Kidney glomerular epithelial cell (primary cell): ENCODE results near the gene ADCK1.
"Not testable (repeated sequence)": the region's sequence is repeated elsewhere in the genome, so short reads cannot be mapped to it uniquely, and the experiment has no call there.

Experiments
- DNase-seq: peaks from one replicate; lab custom pipeline; 2025; lab: John Stamatoyannopoulos, UW

The ADCK1 gene

GRCh38 chr14:77955816-77956484 lies 156.0 kb downstream of the ADCK1 start:
- no peak for DNase-seq

- DNase-seq: not testable (repeated sequence)
Measured at GRCh38 chr14:77959686-77960085, 159.8 kb downstream of the ADCK1 start.

- no peak for DNase-seq
Measured at GRCh38 chr14:77961847-77962580, 162.1 kb downstream of the ADCK1 start.

- DNase-seq: no peak
Measured at GRCh38 chr14:77962731-77963520, 163.0 kb downstream of the ADCK1 start.

GRCh38 chr14:77964586-77964985 lies 164.7 kb downstream of the ADCK1 start:
- no peak for DNase-seq

- DNase-seq: no peak
Measured at GRCh38 chr14:77965050-77965449, 165.1 kb downstream of the ADCK1 start.

GRCh38 chr14:77965919-77966435 lies 166.1 kb downstream of the ADCK1 start:
- peak; percentile 93 for DNase-seq

GRCh38 chr14:77967110-77967509 lies 167.2 kb downstream of the ADCK1 start:
- no peak for DNase-seq

GRCh38 chr14:77970646-77971045 lies 170.7 kb downstream of the ADCK1 start:
- DNase-seq: no peak

GRCh38 chr14:77973246-77973645 lies 173.3 kb downstream of the ADCK1 start:
- no peak for DNase-seq

GRCh38 chr14:77976591-77976990 lies 176.7 kb downstream of the ADCK1 start:
- no peak for DNase-seq

- DNase-seq: no peak
Measured at GRCh38 chr14:77979171-77979570, 179.3 kb downstream of the ADCK1 start.

GRCh38 chr14:77979666-77980351 lies 179.9 kb downstream of the ADCK1 start:
- DNase-seq: peak; percentile 19

- no peak for DNase-seq
Measured at GRCh38 chr14:77980475-77981321, 180.8 kb downstream of the ADCK1 start.
